Stomach (tissue), 4 donors: Measurements from ENCODE around the gene TRABD.

ENCODE experiments used
- EP300 ChIP-seq: sonication (generic); formaldehyde crosslinking; IDR thresholded peaks from one replicate; pipeline ENCODE4 v1.6.1; 2017; ENCODE audit warnings: antibody characterized with exemption
- POLR2A ChIP-seq, 4 donors: fragments of 450-650 bp; IDR thresholded peaks; one replicate each; pipeline ENCODE4 v1.6.1; 2016; ENCODE audit warnings: antibody characterized with exemption in 4 of 4, control low read depth in 2 of 4, mild to moderate bottlenecking in 1 of 4, moderate library complexity in 1 of 4
- TF ChIP-seq, protein P1 (sequence below), 7 experiments: fragments of 450-650 bp in 4 of 7; fragments of 200-600 bp in 3 of 7; sonication (generic) in 3 of 7; IDR thresholded peaks; one replicate each; pipeline ENCODE4 v1.5.1; 2016 to 2019; ENCODE audit warnings: antibody characterized with exemption in 7 of 7, control low read depth in 2 of 7, mild to moderate bottlenecking in 1 of 7

DNA sequence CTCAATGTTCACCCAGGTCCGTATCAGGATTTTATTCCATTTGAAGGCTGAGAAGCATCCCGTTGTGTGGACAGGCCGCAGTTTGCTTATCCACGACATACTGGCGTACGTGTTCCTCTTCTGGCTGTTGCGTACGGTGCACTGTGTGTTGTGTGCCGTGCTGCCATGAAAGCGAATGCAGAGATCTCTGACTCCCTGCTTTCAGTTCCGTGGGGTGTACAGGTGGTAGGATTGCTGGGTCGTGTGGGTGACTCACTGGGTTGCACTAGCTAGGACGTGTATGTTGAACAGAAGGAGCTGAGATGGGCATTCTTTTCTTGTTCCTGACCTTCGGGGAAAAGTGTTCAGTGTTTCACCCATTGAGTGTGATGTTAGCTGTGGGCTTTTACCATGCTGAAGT, 25.4 kb downstream of the TRABD start:
- TF ChIP-seq EP300 (no peak), POLR2A (IDR thresholded peaks at IDR 0.05) (no peak)
- TF ChIP-seq, protein P1, sequence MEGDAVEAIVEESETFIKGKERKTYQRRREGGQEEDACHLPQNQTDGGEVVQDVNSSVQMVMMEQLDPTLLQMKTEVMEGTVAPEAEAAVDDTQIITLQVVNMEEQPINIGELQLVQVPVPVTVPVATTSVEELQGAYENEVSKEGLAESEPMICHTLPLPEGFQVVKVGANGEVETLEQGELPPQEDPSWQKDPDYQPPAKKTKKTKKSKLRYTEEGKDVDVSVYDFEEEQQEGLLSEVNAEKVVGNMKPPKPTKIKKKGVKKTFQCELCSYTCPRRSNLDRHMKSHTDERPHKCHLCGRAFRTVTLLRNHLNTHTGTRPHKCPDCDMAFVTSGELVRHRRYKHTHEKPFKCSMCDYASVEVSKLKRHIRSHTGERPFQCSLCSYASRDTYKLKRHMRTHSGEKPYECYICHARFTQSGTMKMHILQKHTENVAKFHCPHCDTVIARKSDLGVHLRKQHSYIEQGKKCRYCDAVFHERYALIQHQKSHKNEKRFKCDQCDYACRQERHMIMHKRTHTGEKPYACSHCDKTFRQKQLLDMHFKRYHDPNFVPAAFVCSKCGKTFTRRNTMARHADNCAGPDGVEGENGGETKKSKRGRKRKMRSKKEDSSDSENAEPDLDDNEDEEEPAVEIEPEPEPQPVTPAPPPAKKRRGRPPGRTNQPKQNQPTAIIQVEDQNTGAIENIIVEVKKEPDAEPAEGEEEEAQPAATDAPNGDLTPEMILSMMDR (IDR thresholded peaks at IDR 0.05): no peak
